GM12878 (cell line): Measurements from ENCODE around the gene COIL.

Source experiments
- CBFB ChIP-seq: IDR thresholded peaks from 2 replicates; pipeline ENCODE4 v1.6.1; 2016; ENCODE audit warnings: antibody characterized with exemption, low read depth
- CTCF ChIP-seq, 3 experiments: IDR thresholded peaks in 2 of 3; conservative IDR thresholded peaks in 1 of 3; 2 replicates each; pipeline ENCODE4 v1.5.1; 2011; ENCODE audit warnings: low read depth in 3 of 3, low read length in 3 of 3, mild to moderate bottlenecking in 3 of 3, control low read depth in 2 of 3, moderate library complexity in 2 of 3, inconsistent platforms in 1 of 3, mixed read lengths in 1 of 3; ENCODE audit not compliant: control insufficient read depth in 2 of 3, insufficient read depth in 1 of 3; ENCODE audit errors: extremely low read depth in 1 of 3
- EED ChIP-seq: sonication (generic); IDR thresholded peaks from 2 replicates; pipeline ENCODE4 v1.6.1; 2016; ENCODE audit warnings: antibody characterized with exemption, low read depth
- MAX ChIP-seq: IDR thresholded peaks from 2 replicates; pipeline ENCODE4 v1.6.1; 2012; ENCODE audit warnings: low read depth, low read length, improper control_type of control experiment
- POLR2AphosphoS2 ChIP-seq: IDR thresholded peaks from 2 replicates; pipeline ENCODE4 v1.6.1; 2011; ENCODE audit warnings: low read depth, mild to moderate bottlenecking, low read length, improper control_type of control experiment, moderate library complexity
- POLR2AphosphoS5 ChIP-seq: IDR thresholded peaks from 2 replicates; pipeline ENCODE4 v1.6.1; 2011; ENCODE audit warnings: mild to moderate bottlenecking, low read length, inconsistent platforms
- POU2F2 ChIP-seq: IDR thresholded peaks from 3 replicates; pipeline ENCODE4 v1.6.1; 2011; ENCODE audit warnings: low read depth, mild to moderate bottlenecking, low read length, borderline replicate concordance
- SUZ12 ChIP-seq: fragments of 200-600 bp; sonication (generic); IDR thresholded peaks from one replicate; pipeline ENCODE4 v1.6.1; 2018; ENCODE audit warnings: antibody characterized with exemption, mild to moderate bottlenecking; ENCODE audit not compliant: unreplicated experiment
- TAF1 ChIP-seq: IDR thresholded peaks from 2 replicates; pipeline ENCODE4 v1.6.1; 2011; ENCODE audit warnings: mild to moderate bottlenecking, low read depth, low read length, borderline replicate concordance
- TCF12 ChIP-seq: IDR thresholded peaks from 2 replicates; pipeline ENCODE4 v1.6.1; 2011; ENCODE audit warnings: low read depth, mild to moderate bottlenecking, low read length
- USF2 ChIP-seq: IDR thresholded peaks from 2 replicates; pipeline ENCODE4 v1.6.1; 2011; ENCODE audit warnings: low read depth, low read length, improper control_type of control experiment, borderline replicate concordance
- ZNF217 ChIP-seq: fragments of 450-650 bp; IDR thresholded peaks from 2 replicates; pipeline ENCODE4 v1.6.1; 2017; ENCODE audit warnings: antibody characterized with exemption, mild to moderate bottlenecking
- ZSCAN29 ChIP-seq: fragments of 450-650 bp; IDR thresholded peaks from 2 replicates; pipeline ENCODE4 v1.6.1; 2017; ENCODE audit warnings: mild to moderate bottlenecking, moderate library complexity

- no peak for TF ChIP-seq POLR2AphosphoS5
- no peak for TF ChIP-seq CTCF (IDR thresholded peaks at IDR 0.05 in 2 of 3, conservative IDR thresholded peaks at IDR 0.05 in 1 of 3; ENCODE audit: control insufficient read depth in 2 of 3, extremely low read depth in 1 of 3, insufficient read depth in 1 of 3, low read depth in 3 of 3, low read length in 3 of 3)
- no peak for TF ChIP-seq ZNF217
- no peak for TF ChIP-seq POU2F2
- TF ChIP-seq TCF12: no peak
- no peak for TF ChIP-seq EED
- no peak for TF ChIP-seq CBFB
- TF ChIP-seq TAF1: no peak
- no peak for TF ChIP-seq ZSCAN29
- no peak for TF ChIP-seq MAX
- TF ChIP-seq USF2: no peak
- TF ChIP-seq POLR2AphosphoS2: no peak
- no peak for TF ChIP-seq SUZ12
Observed at GRCh38 chr17:56948491-56948890, 12.4 kb downstream of the COIL start.
